ENCODE measurements around the gene KANSL3.

DNA sequence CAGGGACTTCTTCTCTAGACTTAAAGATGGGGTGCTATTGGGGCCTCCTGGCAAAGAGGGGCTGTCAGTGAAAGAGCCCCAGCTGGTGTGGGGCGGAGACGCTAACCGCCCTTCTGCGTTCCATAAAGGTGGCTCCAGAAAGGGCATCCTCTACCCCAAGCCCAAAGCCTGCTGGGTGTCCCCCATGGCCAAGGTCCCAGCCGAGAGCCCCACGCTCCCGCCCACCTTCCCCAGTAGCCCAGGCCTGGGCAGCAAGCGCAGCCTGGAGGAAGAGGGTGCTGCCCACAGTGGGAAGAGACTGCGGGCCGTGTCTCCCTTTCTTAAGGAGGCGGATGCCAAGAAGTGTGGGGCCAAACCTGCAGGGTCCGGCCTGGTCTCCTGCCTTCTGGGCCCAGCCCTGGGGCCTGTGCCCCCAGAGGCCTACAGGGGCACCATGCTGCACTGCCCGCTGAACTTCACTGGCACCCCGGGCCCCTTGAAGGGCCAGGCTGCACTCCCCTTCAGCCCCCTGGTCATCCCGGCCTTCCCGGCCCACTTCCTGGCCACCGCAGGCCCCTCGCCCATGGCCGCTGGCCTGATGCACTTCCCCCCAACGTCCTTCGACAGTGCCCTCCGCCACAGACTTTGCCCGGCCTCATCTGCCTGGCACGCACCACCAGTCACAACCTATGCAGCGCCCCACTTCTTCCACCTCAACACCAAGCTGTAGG is 86.4 kb downstream of the KANSL3 start:
- TF ChIP-seq, protein P1, sequence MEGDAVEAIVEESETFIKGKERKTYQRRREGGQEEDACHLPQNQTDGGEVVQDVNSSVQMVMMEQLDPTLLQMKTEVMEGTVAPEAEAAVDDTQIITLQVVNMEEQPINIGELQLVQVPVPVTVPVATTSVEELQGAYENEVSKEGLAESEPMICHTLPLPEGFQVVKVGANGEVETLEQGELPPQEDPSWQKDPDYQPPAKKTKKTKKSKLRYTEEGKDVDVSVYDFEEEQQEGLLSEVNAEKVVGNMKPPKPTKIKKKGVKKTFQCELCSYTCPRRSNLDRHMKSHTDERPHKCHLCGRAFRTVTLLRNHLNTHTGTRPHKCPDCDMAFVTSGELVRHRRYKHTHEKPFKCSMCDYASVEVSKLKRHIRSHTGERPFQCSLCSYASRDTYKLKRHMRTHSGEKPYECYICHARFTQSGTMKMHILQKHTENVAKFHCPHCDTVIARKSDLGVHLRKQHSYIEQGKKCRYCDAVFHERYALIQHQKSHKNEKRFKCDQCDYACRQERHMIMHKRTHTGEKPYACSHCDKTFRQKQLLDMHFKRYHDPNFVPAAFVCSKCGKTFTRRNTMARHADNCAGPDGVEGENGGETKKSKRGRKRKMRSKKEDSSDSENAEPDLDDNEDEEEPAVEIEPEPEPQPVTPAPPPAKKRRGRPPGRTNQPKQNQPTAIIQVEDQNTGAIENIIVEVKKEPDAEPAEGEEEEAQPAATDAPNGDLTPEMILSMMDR (IDR thresholded peaks at IDR 0.05), result no peak
- TF ChIP-seq POLR2A (IDR thresholded peaks at IDR 0.05), result no peak
